GM23338 (cell line): ENCODE measurements around the gene ADH5. TPM values are rescaled to one million over a fixed set of nuclear protein-coding genes. Genes with fewer than 3 reads are reported as not detected.

Experiments used
- ATAC-seq: fragments of 200-7000 bp; cut with Tn5 transposase; 3 replicates; pipeline ENCODE4 v1.9.1; 2020
- DNase-seq: peaks from one replicate; pipeline ENCODE4 v3.0.0-alpha.2; 2015; ENCODE audit warnings: low spot score
- H2AFZ ChIP-seq: fragments of 200-600 bp; sonication (generic); 2 replicates; pipeline ENCODE4 v1.8.0; 2016; ENCODE audit warnings: antibody characterized with exemption, mild to moderate bottlenecking, moderate library complexity
- H3F3A ChIP-seq: fragments of 200-600 bp; sonication (generic); replicated peaks from 2 replicates; pipeline ENCODE4 v1.8.0; 2017; ENCODE audit warnings: antibody characterized with exemption, mixed run types, low read depth
- H3K27ac ChIP-seq: fragments of 200-600 bp; sonication (generic); 2 replicates; pipeline ENCODE4 v1.6.1; 2016; ENCODE audit warnings: low read depth
- H3K27me3 ChIP-seq: fragments of 200-600 bp; sonication (generic); 2 replicates; pipeline ENCODE4 v1.8.0; 2016; ENCODE audit warnings: mild to moderate bottlenecking, mixed run types, moderate library complexity; ENCODE audit not compliant: insufficient read depth
- H3K36me3 ChIP-seq: fragments of 200-600 bp; sonication (generic); 2 replicates; pipeline ENCODE4 v1.8.0; 2016; ENCODE audit warnings: mild to moderate bottlenecking; ENCODE audit not compliant: insufficient read depth
- H3K4me1 ChIP-seq: fragments of 200-600 bp; sonication (generic); 2 replicates; pipeline ENCODE4 v1.8.0; 2016; ENCODE audit warnings: mild to moderate bottlenecking, moderate library complexity; ENCODE audit not compliant: insufficient read depth
- H3K4me2 ChIP-seq: fragments of 200-600 bp; sonication (generic); 2 replicates; pipeline ENCODE4 v1.7.1; 2017; ENCODE audit warnings: mixed run types
- H3K4me3 ChIP-seq: fragments of 200-600 bp; sonication (generic); 2 replicates; pipeline ENCODE4 v1.6.1; 2016; ENCODE audit warnings: mixed run types
- H3K79me2 ChIP-seq: fragments of 200-600 bp; sonication (generic); replicated peaks from 2 replicates; pipeline ENCODE4 v1.8.0; 2017; ENCODE audit warnings: mild to moderate bottlenecking; ENCODE audit not compliant: insufficient read depth
- H3K9me2 ChIP-seq: fragments of 200-600 bp; sonication (generic); 2 replicates; pipeline ENCODE4 v1.8.0; 2017; ENCODE audit not compliant: insufficient read depth
- H4K20me1 ChIP-seq: fragments of 200-600 bp; sonication (generic); replicated peaks from 2 replicates; pipeline ENCODE4 v1.8.0; 2017; ENCODE audit warnings: mild to moderate bottlenecking; ENCODE audit not compliant: insufficient read depth
- H3K27ac Mint-ChIP-seq: 2 replicates; pipeline ENCODE4 v1.8.0; 2020; ENCODE audit warnings: inconsistent platforms, mild to moderate bottlenecking, moderate library complexity, mixed read lengths
- H3K27me3 Mint-ChIP-seq: 3 replicates; pipeline ENCODE4 v1.8.0; 2022; ENCODE audit warnings: low read depth, mild to moderate bottlenecking, moderate library complexity, mixed read lengths, inconsistent platforms; ENCODE audit not compliant: insufficient read depth, poor library complexity
- H3K36me3 Mint-ChIP-seq: 3 replicates; pipeline ENCODE4 v1.8.0; 2021; ENCODE audit warnings: low read depth, mild to moderate bottlenecking, inconsistent platforms, moderate library complexity, mixed read lengths
- H3K4me1 Mint-ChIP-seq: 3 replicates; pipeline ENCODE4 v1.8.0; 2020; ENCODE audit warnings: mild to moderate bottlenecking, inconsistent platforms, mixed read lengths
- H3K4me3 Mint-ChIP-seq: 3 replicates; pipeline ENCODE4 v1.8.0; 2021; ENCODE audit warnings: moderate library complexity, mild to moderate bottlenecking, inconsistent platforms, mixed read lengths
- H3K9me3 Mint-ChIP-seq: 3 replicates; pipeline ENCODE4 v1.8.0; 2020; ENCODE audit warnings: moderate library complexity, mild to moderate bottlenecking, inconsistent platforms, mixed read lengths
- CREB1 ChIP-seq: fragments of 250-450 bp; sonication (Bioruptor Pico); IDR thresholded peaks from 2 replicates; pipeline ENCODE4 v1.5.0; 2020; ENCODE audit warnings: low read depth, mild to moderate bottlenecking, moderate library complexity
- ETS1 ChIP-seq: IDR thresholded peaks from 2 replicates; pipeline ENCODE4 v1.6.1; 2016; ENCODE audit warnings: antibody characterized with exemption
- EZH2phosphoT487 ChIP-seq: fragments of 200-600 bp; sonication (generic); IDR thresholded peaks from one replicate; pipeline ENCODE4 v1.8.1; 2018; ENCODE audit warnings: antibody characterized with exemption; ENCODE audit not compliant: unreplicated experiment
- JUNB ChIP-seq: IDR thresholded peaks from one replicate; pipeline ENCODE4 v1.6.1; 2016; ENCODE audit warnings: antibody characterized with exemption; ENCODE audit not compliant: unreplicated experiment
- NANOG ChIP-seq: IDR thresholded peaks from 2 replicates; pipeline ENCODE4 v1.6.1; 2016; ENCODE audit warnings: antibody characterized with exemption, borderline replicate concordance
- POLR2AphosphoS5 ChIP-seq: IDR thresholded peaks from 2 replicates; pipeline ENCODE4 v1.6.1; 2016; ENCODE audit warnings: antibody characterized with exemption, low read depth
- REST ChIP-seq: IDR thresholded peaks from one replicate; pipeline ENCODE4 v1.6.1; 2018; ENCODE audit warnings: antibody characterized with exemption; ENCODE audit not compliant: unreplicated experiment
- STAT1 ChIP-seq: IDR thresholded peaks from one replicate; pipeline ENCODE4 v1.6.1; 2016; ENCODE audit warnings: antibody characterized with exemption; ENCODE audit not compliant: unreplicated experiment
- ZNF331 ChIP-seq: fragments of 250-450 bp; sonication (Bioruptor Pico); IDR thresholded peaks from 2 replicates; pipeline ENCODE4 v1.5.0; 2020; ENCODE audit warnings: low read depth, mild to moderate bottlenecking, moderate library complexity
- ZNF462 ChIP-seq: fragments of 250-450 bp; sonication (Bioruptor Pico); IDR thresholded peaks from 2 replicates; pipeline ENCODE4 v1.5.0; 2020; ENCODE audit warnings: mild to moderate bottlenecking, moderate library complexity
- polyA plus RNA-seq: library from polyadenylated mRNA; unstranded; fragments of >200 nt; fragmentation: Nextera tagmentation; extraction: Ambion mirVana; gene quantifications from 2 replicates; pipeline ENCODE4 v1.2.1, GENCODE V29; 2016
- total RNA-seq: library from RNA; depleted of rRNA; stranded (reverse); fragments of >200 nt; shearing (Covaris generic); gene quantifications from 2 replicates; pipeline ENCODE4 v1.2.3, GENCODE V29; 2014

ADH5 gene
- total and polyA plus RNA-seq, 2 experiments from 2014 or later = 224 to 250 TPM

- H3K4me3 Mint-ChIP-seq = no peak overlapping the region
- Histone ChIP-seq H3K4me1 (no peaks in the 10 kb centered on the region), H3K36me3 (peaks cover 7% of the 10 kb centered on the region; the same call in 1 of the 2 replicates), H3F3A (no peaks in the 10 kb centered on the region), H3K9me2 (no peaks in the 10 kb centered on the region), H3K27me3 (no peaks in the 10 kb centered on the region), H3K4me2 (no peak overlapping the region), H3K27ac (no peak overlapping the region), H4K20me1 (0 out of 2 replicates have a peak, but pooled peaks cover 5% of the 10 kb centered on the region), H3K4me3 (no peak overlapping the region), H3K79me2 (peaks cover 23% of the 10 kb centered on the region), H2AFZ (no peak overlapping the region)
- H3K4me1 Mint-ChIP-seq = no peaks in the 10 kb centered on the region
- ATAC-seq (no peak), DNase-seq (no peak)
- H3K9me3 Mint-ChIP-seq = no peaks in the 10 kb centered on the region; the same call in 2 of the 3 replicates
- peaks cover 61% of the 10 kb centered on the region for H3K36me3 Mint-ChIP-seq
- no peak overlapping the region for H3K27ac Mint-ChIP-seq
- H3K27me3 Mint-ChIP-seq = no peaks in the 10 kb centered on the region
- TF ChIP-seq JUNB = no peak
- no peak for TF ChIP-seq EZH2phosphoT487
- TF ChIP-seq CREB1 = no peak
- TF ChIP-seq ZNF331 = no peak
- no peak for TF ChIP-seq NANOG
- no peak for TF ChIP-seq STAT1
- TF ChIP-seq ETS1 = no peak
- TF ChIP-seq REST = no peak
- TF ChIP-seq ZNF462 (CRISPR knock-in tag) = no peak
- no peak for TF ChIP-seq POLR2AphosphoS5
Observed at GRCh38 chr4:99043346-99043745, 45.2 kb downstream of the ADH5 start.
